ENCODE measurements around the gene GALNT14. TPM values are rescaled to one million over a fixed set of nuclear protein-coding genes. Genes with fewer than 3 reads are reported as not detected.

GALNT14 gene
- total RNA-seq, 3 donors from 2014 or later = 0.75 TPM; not detected in 2

GRCh38 chr2:30978854-30979253, 159.4 kb downstream of the GALNT14 start:
- Histone ChIP-seq H3K9me3 (no peaks in the 10 kb centered on the region), H3K36me3 (ENCODE audit: low read depth) (no peaks in the 10 kb centered on the region), H3K4me3 (no peak overlapping the region), H3K4me1 (ENCODE audit: low read depth) (no peaks in the 10 kb centered on the region)
- no peak for TF ChIP-seq CTCF (IDR thresholded peaks at IDR 0.05)
- no peak for ATAC-seq
- no peak for DNase-seq
- intact Hi-C loops (cut with DNase I, micrococcal nuclease) = no loop called here

GRCh38 chr2:30978044-30978443, 160.2 kb downstream of the GALNT14 start:
- Histone ChIP-seq H3K4me1 (ENCODE audit: low read depth) (no peaks in the 10 kb centered on the region), H3K4me3 (no peak overlapping the region), H3K9me3 (no peaks in the 10 kb centered on the region), H3K36me3 (ENCODE audit: low read depth) (no peaks in the 10 kb centered on the region)
- DNase-seq (no peak), ATAC-seq (no peak)
- no peak for TF ChIP-seq CTCF (IDR thresholded peaks at IDR 0.05)
- intact Hi-C loops (cut with DNase I, micrococcal nuclease) = no loop called here

GRCh38 chr2:30975156-30975555, 163.1 kb downstream of the GALNT14 start:
- Histone ChIP-seq H3K4me3 (no peak overlapping the region), H3K9me3 (no peaks in the 10 kb centered on the region), H3K36me3 (ENCODE audit: low read depth) (no peaks in the 10 kb centered on the region), H3K4me1 (ENCODE audit: low read depth) (no peaks in the 10 kb centered on the region)
- TF ChIP-seq CTCF (IDR thresholded peaks at IDR 0.05) = no peak
- intact Hi-C loops (cut with DNase I, micrococcal nuclease) = no loop called here
- DNase-seq = no peak
- ATAC-seq = no peak

GRCh38 chr2:30974554-30974953, 163.7 kb downstream of the GALNT14 start:
- intact Hi-C loops (cut with DNase I, micrococcal nuclease) = no loop called here
- Histone ChIP-seq H3K36me3 (ENCODE audit: low read depth) (no peaks in the 10 kb centered on the region), H3K4me3 (no peak overlapping the region), H3K4me1 (ENCODE audit: low read depth) (no peaks in the 10 kb centered on the region), H3K9me3 (no peaks in the 10 kb centered on the region)
- DNase-seq = no peak
- ATAC-seq = no peak
- no peak for TF ChIP-seq CTCF (IDR thresholded peaks at IDR 0.05)

- no peak for TF ChIP-seq CTCF (IDR thresholded peaks at IDR 0.05)
- Histone ChIP-seq H3K9me3 (no peaks in the 10 kb centered on the region), H3K4me1 (ENCODE audit: low read depth) (no peaks in the 10 kb centered on the region), H3K36me3 (ENCODE audit: low read depth) (no peaks in the 10 kb centered on the region), H3K4me3 (no peak overlapping the region)
- intact Hi-C loops (cut with DNase I, micrococcal nuclease) = no loop called here
- no peak for DNase-seq
- no peak for ATAC-seq
Observed at GRCh38 chr2:30974092-30974491, 164.1 kb downstream of the GALNT14 start.

All from mucosa of descending colon (tissue), 3 donors.